IMR-90 (cell line): Measurements from ENCODE around the gene SLC25A26. TPM values are rescaled to one million over a fixed set of nuclear protein-coding genes. Genes with fewer than 3 reads are reported as not detected.

Source experiments
- ATAC-seq: fragments of 200-7000 bp; cut with Tn5 transposase; 2 replicates; pipeline ENCODE4 v1.9.1; 2020; ENCODE audit warnings: low read depth, mild to moderate bottlenecking, moderate library complexity
- BruUV-seq: library from RNA; stranded (reverse); fragments of 400-500 nt; replicated peaks from 2 replicates; lab custom pipeline; 2021; lab: Mats Ljungman, UMichigan
- CTCF ChIA-PET: fragments of 300-600 bp; formaldehyde crosslinking; extraction: SDS; loops from one replicate; lab custom pipeline; 2021; ENCODE audit warnings: antibody characterized with exemption; lab: Yijun Ruan, JAX
- POLR2A ChIA-PET: fragments of 300-600 bp; sonication (Branson Sonifier 250); formaldehyde crosslinking; loops from one replicate; lab custom pipeline; 2022; ENCODE audit warnings: antibody characterized with exemption; ENCODE audit not compliant: unreplicated experiment; lab: Charles Lee
- DNase-seq: peaks from one replicate; pipeline ENCODE4 v3.0.0; 2013
- H2AFZ ChIP-seq: replicated peaks from 2 replicates; pipeline ENCODE3; 2013; ENCODE audit warnings: low read length, mild to moderate bottlenecking; ENCODE audit not compliant: poor library complexity
- H2AK5ac ChIP-seq: 2 replicates; pipeline ENCODE4 v1.6.1; 2013; ENCODE audit warnings: low read depth, low read length, inconsistent platforms
- H2AK9ac ChIP-seq: replicated peaks from 2 replicates; pipeline ENCODE3; 2013; ENCODE audit warnings: mild to moderate bottlenecking, low read depth, low read length, moderate library complexity; ENCODE audit not compliant: poor library complexity
- H2BK120ac ChIP-seq: 2 replicates; pipeline ENCODE4 v1.6.1; 2013; ENCODE audit warnings: low read depth, low read length, inconsistent platforms
- H2BK15ac ChIP-seq: 3 replicates; pipeline ENCODE4 v1.6.1; 2013; ENCODE audit warnings: low read depth, low read length, inconsistent platforms
- H2BK20ac ChIP-seq: 2 replicates; pipeline ENCODE4 v1.6.1; 2013; ENCODE audit warnings: low read depth, mild to moderate bottlenecking, inconsistent platforms, low read length, moderate library complexity
- H2BK5ac ChIP-seq: 2 replicates; pipeline ENCODE4 v1.6.1; 2013; ENCODE audit warnings: mild to moderate bottlenecking, low read depth, low read length, inconsistent platforms; ENCODE audit not compliant: poor library complexity, severe bottlenecking
- H3K14ac ChIP-seq: replicated peaks from 2 replicates; pipeline ENCODE4 v1.6.1; 2013; ENCODE audit warnings: low read depth, low read length, inconsistent platforms
- H3K18ac ChIP-seq: 2 replicates; pipeline ENCODE4 v1.6.1; 2013; ENCODE audit warnings: low read depth, low read length, control low read depth
- H3K23ac ChIP-seq: 2 replicates; pipeline ENCODE4 v1.6.1; 2013; ENCODE audit warnings: low read depth, low read length, inconsistent platforms
- H3K27ac ChIP-seq: 2 replicates; pipeline ENCODE4 v1.5.1; 2013; ENCODE audit warnings: mild to moderate bottlenecking, control low read depth, low read length; ENCODE audit not compliant: insufficient read depth
- H3K27me3 ChIP-seq: 2 replicates; pipeline ENCODE4 v1.6.1; 2013; ENCODE audit warnings: low read length; ENCODE audit not compliant: control insufficient read depth, insufficient read depth
- H3K36me3 ChIP-seq: 2 replicates; pipeline ENCODE4 v1.6.1; 2013; ENCODE audit warnings: low read length, mixed read lengths; ENCODE audit not compliant: control insufficient read depth, insufficient read depth
- H3K4ac ChIP-seq: 2 replicates; pipeline ENCODE4 v1.6.1; 2013; ENCODE audit warnings: low read depth, low read length, inconsistent platforms
- H3K4me1 ChIP-seq: 2 replicates; pipeline ENCODE4 v1.6.1; 2013; ENCODE audit warnings: low read length, mixed read lengths; ENCODE audit not compliant: control insufficient read depth, insufficient read depth
- H3K4me2 ChIP-seq: 2 replicates; pipeline ENCODE4 v1.6.1; 2013; ENCODE audit warnings: low read depth, mild to moderate bottlenecking, control low read depth, low read length, moderate library complexity
- H3K4me3 ChIP-seq: 2 replicates; pipeline ENCODE4 v1.5.1; 2013; ENCODE audit warnings: low read depth, mild to moderate bottlenecking, control low read depth, low read length, moderate library complexity; ENCODE audit not compliant: insufficient read depth
- H3K56ac ChIP-seq: 2 replicates; pipeline ENCODE4 v1.6.1; 2013; ENCODE audit warnings: low read length, inconsistent platforms; ENCODE audit not compliant: insufficient read depth; ENCODE audit errors: extremely low read depth
- H3K79me1 ChIP-seq, 2 experiments: 2 replicates each; pipeline ENCODE4 v1.6.1; 2013; ENCODE audit warnings: low read length in 2 of 2, inconsistent platforms in 1 of 2, low read depth in 1 of 2
- H3K9ac ChIP-seq: 2 replicates; pipeline ENCODE4 v1.6.1; 2013; ENCODE audit warnings: low read depth, low read length, control low read depth
- H3K9me1 ChIP-seq: 2 replicates; pipeline ENCODE4 v1.6.1; 2013; ENCODE audit warnings: low read length, inconsistent platforms; ENCODE audit not compliant: insufficient read depth
- H3K9me3 ChIP-seq: 2 replicates; pipeline ENCODE4 v1.6.1; 2013; ENCODE audit warnings: low read length; ENCODE audit not compliant: control insufficient read depth, insufficient read depth
- H4K20me1 ChIP-seq: 2 replicates; pipeline ENCODE4 v1.6.1; 2013; ENCODE audit warnings: low read length, inconsistent platforms; ENCODE audit not compliant: insufficient read depth
- H4K5ac ChIP-seq: 2 replicates; pipeline ENCODE4 v1.6.1; 2013; ENCODE audit warnings: mild to moderate bottlenecking, low read depth, low read length, control low read depth
- H4K8ac ChIP-seq, 2 experiments: 2 replicates each; pipeline ENCODE4 v1.6.1; 2013; ENCODE audit warnings: low read depth in 2 of 2, low read length in 2 of 2, control low read depth in 1 of 2, inconsistent platforms in 1 of 2
- H4K91ac ChIP-seq: 2 replicates; pipeline ENCODE4 v1.6.1; 2013; ENCODE audit warnings: low read depth, low read length, inconsistent platforms; ENCODE audit not compliant: insufficient read depth
- BHLHE40 ChIP-seq: fragments of 150-350 bp; IDR thresholded peaks from 2 replicates; pipeline ENCODE4 v1.6.1; 2016; ENCODE audit warnings: mild to moderate bottlenecking, low read depth, low read length
- CEBPB ChIP-seq: IDR thresholded peaks from 2 replicates; pipeline ENCODE4 v1.6.1; 2012; ENCODE audit warnings: low read depth, low read length, improper control_type of control experiment
- CHD1 ChIP-seq: IDR thresholded peaks from 2 replicates; pipeline ENCODE4 v1.6.1; 2012; ENCODE audit warnings: low read depth, low read length, improper control_type of control experiment
- FOS ChIP-seq: fragments of 150-350 bp; IDR thresholded peaks from 2 replicates; pipeline ENCODE4 v1.6.1; 2016; ENCODE audit warnings: low read depth, low read length
- MAFK ChIP-seq: IDR thresholded peaks from 2 replicates; pipeline ENCODE4 v1.6.1; 2012; ENCODE audit warnings: low read depth, low read length, improper control_type of control experiment
- MAZ ChIP-seq: IDR thresholded peaks from 2 replicates; pipeline ENCODE4 v1.6.1; 2012; ENCODE audit warnings: low read depth, mild to moderate bottlenecking, low read length, improper control_type of control experiment, moderate library complexity, borderline replicate concordance
- NFE2L2 ChIP-seq: fragments of 150-350 bp; IDR thresholded peaks from 2 replicates; pipeline ENCODE4 v1.6.1; 2016; ENCODE audit warnings: low read depth, mild to moderate bottlenecking, low read length
- RAD21 ChIP-seq: IDR thresholded peaks from 2 replicates; pipeline ENCODE4 v1.6.1; 2012; ENCODE audit warnings: low read length, improper control_type of control experiment
- SMC3 ChIP-seq: fragments of 150-350 bp; IDR thresholded peaks from 2 replicates; pipeline ENCODE4 v1.6.1; 2016; ENCODE audit warnings: low read depth, mild to moderate bottlenecking, antibody characterized with exemption, low read length, moderate library complexity
- USF2 ChIP-seq: fragments of 150-350 bp; IDR thresholded peaks from 2 replicates; pipeline ENCODE4 v1.6.1; 2017; ENCODE audit warnings: mild to moderate bottlenecking, antibody characterized with exemption, low read length, low read depth
- WGBS, 2 experiments: methylation state at CpG; one replicate each; pipeline versions ENCODE4 v1.1.5 to v1.1.7; 2013; ENCODE audit warnings: missing lambda C conversion rate in 2 of 2; ENCODE audit not compliant: insufficient read length in 1 of 2; ENCODE audit errors: extremely low coverage in 2 of 2; 5-methylcytosine and 5-hydroxymethylcytosine counted together
- dilution Hi-C: fragments of 300-500 bp; cut with HindIII; formaldehyde crosslinking; loops from one replicate; pipeline ENCODE4 v1.14.3; 2018; ENCODE audit warnings: low sequenced_read_pairs; ENCODE audit not compliant: unreplicated experiment
- in situ Hi-C: fragments of 300-500 bp; cut with MboI; formaldehyde crosslinking; loops from 3 replicates; pipeline ENCODE4 v1.14.3; 2019; ENCODE audit warnings: low sequenced_read_pairs, inconsistent platforms, mixed read lengths
- intact Hi-C: fragments of 100-400 bp; cut with micrococcal nuclease; formaldehyde crosslinking; loops from 2 replicates; pipeline ENCODE4 v1.10.0; 2022
- polyA plus RNA-seq, 3 experiments: library from polyadenylated mRNA; depleted of rRNA; stranded (reverse); fragments of >200 nt; gene quantifications; 2 replicates each; pipeline ENCODE4 v1.2.3, GENCODE V29; 2012; ENCODE audit warnings: low replicate concordance in 1 of 3
- total RNA-seq: library from RNA; depleted of rRNA; stranded (reverse); fragments of >200 nt; gene quantifications from 2 replicates; pipeline ENCODE4 v1.2.3, GENCODE V29; 2012

Gene SLC25A26
- total and polyA plus RNA-seq, 2 of the 4 experiments (the other 2 are of a cell fraction), result 10.9 to 12.7 TPM

GRCh38 chr3:66405701-66406091, 184.9 kb downstream of the SLC25A26 start:
- H2BK20ac ChIP-seq, result peak overlapping the region; percentile 49; the same call in 1 of the 2 replicates
- CTCF ChIA-PET, result interaction anchor here (1.8 kb wide), 1 partner anchor 416 kb away, joined by 4 read pairs; no protein-coding TSS in a partner anchor
- H3K27me3 ChIP-seq, result no peaks in the 10 kb centered on the region
- BruUV-seq, result no TSS peak
- H2AK9ac ChIP-seq, result peak overlapping the region; percentile 11
- no peak overlapping the region for H4K5ac ChIP-seq
- peaks cover 10% of the 10 kb centered on the region; the same call in 1 of the 2 replicates for H3K9me1 ChIP-seq
- POLR2A ChIA-PET, result no interaction called here
- H2BK15ac ChIP-seq, result no peak overlapping the region
- H2BK5ac ChIP-seq, result no peak overlapping the region
- no peak overlapping the region for H2AFZ ChIP-seq
- no peak overlapping the region for H3K4me2 ChIP-seq
- H3K18ac ChIP-seq, result no peak overlapping the region
- no peak overlapping the region for H4K8ac ChIP-seq
- in situ Hi-C loops, result loop anchor here (5.0 to 10.0 kb wide), 2 partner anchors 131 to 412 kb away; no protein-coding TSS in a partner anchor
- H3K14ac ChIP-seq, result peak overlapping the region; percentile 31; the same call in 1 of the 2 replicates
- 58% methylated on average over 6 of the region's 11 CpGs; no CpG with 5 or more reads in 1 of the 2 experiments for WGBS, 2 experiments
- no peak overlapping the region for H3K27ac ChIP-seq
- H3K4ac ChIP-seq, result peak overlapping the region; percentile 58
- peaks cover 6 to 39% of the 10 kb centered on the region in 2 experiments; a peak in 3 of 4 replicates for H3K79me1 ChIP-seq
- dilution Hi-C loops, result no loop called here
- no peak overlapping the region for H3K56ac ChIP-seq
- H4K91ac ChIP-seq, result 0 out of 2 replicates have a peak overlapping the region, but pooled peaks have one; percentile 11
- ATAC-seq (peak; percentile 59), DNase-seq (peak; percentile 94)
- intact Hi-C loops, result loop anchor here (2.0 to 10.0 kb wide), 2 partner anchors 129 to 329 kb away; no protein-coding TSS in a partner anchor
- H3K4me3 ChIP-seq, result no peak overlapping the region
- H3K23ac ChIP-seq, result no peak overlapping the region
- no peak for TF ChIP-seq SMC3
- 0 out of 2 replicates have a peak, but pooled peaks have one; percentile 39 for TF ChIP-seq MAZ
- 0 out of 2 replicates have a peak, but pooled peaks have one; percentile 14 for TF ChIP-seq USF2
- TF ChIP-seq FOS, result peak; percentile 78
- no peak for TF ChIP-seq RAD21
- TF ChIP-seq CEBPB, result peak; percentile 31; the same call in 1 of the 2 replicates
- peak; percentile 69 for TF ChIP-seq MAFK
- TF ChIP-seq NFE2L2, result peak; percentile 50; the same call in 1 of the 2 replicates
- no peak for TF ChIP-seq BHLHE40
- no peak for TF ChIP-seq CHD1
- H3K9me3 ChIP-seq, result no peaks in the 10 kb centered on the region
- peaks cover 63% of the 10 kb centered on the region for H3K36me3 ChIP-seq
- no peaks in the 10 kb centered on the region; the same call in 1 of the 2 replicates for H4K20me1 ChIP-seq
- H3K4me1 ChIP-seq, result peaks cover 22% of the 10 kb centered on the region
- H2AK5ac ChIP-seq, result 0 out of 2 replicates have a peak overlapping the region, but pooled peaks have one; percentile 3
- 0 out of 2 replicates have a peak overlapping the region, but pooled peaks have one; percentile 19 for H2BK120ac ChIP-seq
- H3K9ac ChIP-seq, result no peak overlapping the region
